Mesothelial cell of epicardium (in vitro differentiated cells): ENCODE measurements around the gene NSUN3. TPM values are rescaled to one million over a fixed set of nuclear protein-coding genes. Genes with fewer than 3 reads are reported as not detected.

Experiments
- DNase-seq, 2 experiments: peaks; one replicate each; pipeline ENCODE4 v3.0.0; 2021; ENCODE audit warnings: low spot score in 2 of 2; ENCODE audit not compliant: unreplicated experiment in 2 of 2
- H3K27ac Mint-ChIP-seq: 2 replicates; pipeline ENCODE4 v1.8.0; 2021; ENCODE audit warnings: mixed read lengths
- H3K27me3 Mint-ChIP-seq: 2 replicates; pipeline ENCODE4 v1.8.0; 2021; ENCODE audit warnings: low read depth, mixed read lengths
- H3K36me3 Mint-ChIP-seq: 2 replicates; pipeline ENCODE4 v1.8.0; 2021; ENCODE audit warnings: mixed read lengths
- H3K4me1 Mint-ChIP-seq: 2 replicates; pipeline ENCODE4 v1.8.0; 2021; ENCODE audit warnings: mixed read lengths
- H3K4me3 Mint-ChIP-seq: 2 replicates; pipeline ENCODE4 v1.8.0; 2021; ENCODE audit warnings: mild to moderate bottlenecking, moderate library complexity, mixed read lengths
- H3K9me3 Mint-ChIP-seq: 2 replicates; pipeline ENCODE4 v1.8.0; 2021; ENCODE audit warnings: mixed read lengths
- total RNA-seq: library from RNA; stranded (reverse); gene quantifications from 3 replicates; pipeline ENCODE4 v1.2.1, GENCODE V29; 2021
- TF ChIP-seq, protein P1 (sequence below): fragments of 200-600 bp; sonication (generic); IDR thresholded peaks from one replicate; pipeline ENCODE4 v1.5.0; 2021; ENCODE audit warnings: antibody characterized with exemption; ENCODE audit not compliant: unreplicated experiment

Gene NSUN3
- total RNA-seq, 1 donor from 2014 or later, result 16.8 TPM

DNA sequence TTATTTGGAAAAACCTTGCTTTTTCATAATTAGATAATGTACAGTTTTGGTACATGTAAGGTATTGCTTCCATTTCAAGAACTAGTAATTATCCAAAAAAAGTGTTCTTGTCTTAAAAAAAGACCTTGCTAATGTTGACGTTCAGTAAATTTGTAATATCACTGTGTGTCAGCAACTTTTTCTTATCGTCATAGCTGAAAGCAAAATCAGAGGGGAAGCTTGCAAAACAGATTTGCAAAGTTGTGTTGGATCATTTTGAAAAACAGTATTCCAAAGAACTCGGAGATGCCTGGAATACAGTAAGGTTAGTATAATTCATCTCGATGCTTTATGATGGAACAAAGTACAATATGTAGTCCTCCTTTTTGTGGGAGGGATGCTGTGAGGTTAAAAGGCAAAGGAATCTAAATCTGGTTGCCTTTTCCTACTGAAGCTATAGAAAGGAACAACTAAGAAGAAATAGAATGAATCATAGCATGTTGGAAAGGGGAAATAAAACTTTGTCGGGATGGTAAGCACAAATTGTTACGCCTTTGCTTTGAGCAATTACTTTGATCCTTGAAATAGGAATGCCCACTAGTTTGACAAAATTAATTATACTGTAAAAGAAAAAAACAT is 1.5 kb downstream of the NSUN3 start:
- H3K36me3 Mint-ChIP-seq, result peaks cover 21% of the 10 kb centered on the region
- peak overlapping the region; percentile 100 for H3K27ac Mint-ChIP-seq
- peaks cover 31% of the 10 kb centered on the region for H3K4me1 Mint-ChIP-seq
- H3K4me3 Mint-ChIP-seq, result peak overlapping the region; percentile 97
- TF ChIP-seq, protein P1, sequence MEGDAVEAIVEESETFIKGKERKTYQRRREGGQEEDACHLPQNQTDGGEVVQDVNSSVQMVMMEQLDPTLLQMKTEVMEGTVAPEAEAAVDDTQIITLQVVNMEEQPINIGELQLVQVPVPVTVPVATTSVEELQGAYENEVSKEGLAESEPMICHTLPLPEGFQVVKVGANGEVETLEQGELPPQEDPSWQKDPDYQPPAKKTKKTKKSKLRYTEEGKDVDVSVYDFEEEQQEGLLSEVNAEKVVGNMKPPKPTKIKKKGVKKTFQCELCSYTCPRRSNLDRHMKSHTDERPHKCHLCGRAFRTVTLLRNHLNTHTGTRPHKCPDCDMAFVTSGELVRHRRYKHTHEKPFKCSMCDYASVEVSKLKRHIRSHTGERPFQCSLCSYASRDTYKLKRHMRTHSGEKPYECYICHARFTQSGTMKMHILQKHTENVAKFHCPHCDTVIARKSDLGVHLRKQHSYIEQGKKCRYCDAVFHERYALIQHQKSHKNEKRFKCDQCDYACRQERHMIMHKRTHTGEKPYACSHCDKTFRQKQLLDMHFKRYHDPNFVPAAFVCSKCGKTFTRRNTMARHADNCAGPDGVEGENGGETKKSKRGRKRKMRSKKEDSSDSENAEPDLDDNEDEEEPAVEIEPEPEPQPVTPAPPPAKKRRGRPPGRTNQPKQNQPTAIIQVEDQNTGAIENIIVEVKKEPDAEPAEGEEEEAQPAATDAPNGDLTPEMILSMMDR, result no peak
- H3K27me3 Mint-ChIP-seq, result no peaks in the 10 kb centered on the region
- peaks cover 4% of the 10 kb centered on the region for H3K9me3 Mint-ChIP-seq
- DNase-seq, result no peak

GRCh38 chr3:94065122-94065521 is 2.3 kb downstream of the NSUN3 start:
- DNase-seq, result no peak
- Mint-ChIP-seq H3K4me1 (peaks cover 31% of the 10 kb centered on the region), H3K9me3 (peaks cover 4% of the 10 kb centered on the region), H3K27ac (no peak overlapping the region), H3K36me3 (peaks cover 20% of the 10 kb centered on the region), H3K4me3 (no peak overlapping the region), H3K27me3 (no peaks in the 10 kb centered on the region)
- TF ChIP-seq, protein P1, result no peak

DNA sequence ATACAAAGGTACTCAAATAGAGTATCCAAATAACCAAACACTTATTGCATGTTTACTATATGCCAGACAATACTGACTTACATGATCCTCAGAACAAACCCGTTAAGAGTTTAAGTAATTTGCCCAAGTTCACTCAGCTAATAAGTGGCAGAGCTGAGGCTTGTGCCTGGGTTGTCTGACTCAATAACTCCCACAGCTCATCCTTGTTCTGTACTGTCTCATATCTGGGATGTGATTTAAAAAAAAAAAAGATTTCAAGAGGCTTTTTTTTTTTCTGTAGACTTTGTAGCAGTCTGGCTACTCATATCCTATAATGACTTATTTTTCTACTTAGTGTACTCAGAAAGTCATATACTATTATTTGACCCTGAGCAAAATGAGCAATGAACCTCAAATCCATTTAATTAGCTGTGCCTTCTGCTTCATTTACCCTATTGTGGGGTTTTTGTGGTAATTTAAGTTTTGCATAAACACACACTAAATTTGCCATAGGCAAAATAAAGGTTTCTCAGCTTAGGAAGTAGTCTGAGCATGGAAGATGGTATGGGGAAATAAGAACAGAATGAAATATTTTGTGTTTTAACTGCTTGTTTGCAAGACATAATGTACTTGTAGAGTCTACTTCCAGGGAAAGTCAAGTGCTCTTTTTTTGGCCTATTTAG is 3.1 kb downstream of the NSUN3 start:
- no peak overlapping the region for H3K27ac Mint-ChIP-seq
- H3K36me3 Mint-ChIP-seq, result peaks cover 14% of the 10 kb centered on the region
- no peaks in the 10 kb centered on the region for H3K27me3 Mint-ChIP-seq
- peaks cover 4% of the 10 kb centered on the region for H3K9me3 Mint-ChIP-seq
- peaks cover 31% of the 10 kb centered on the region for H3K4me1 Mint-ChIP-seq
- H3K4me3 Mint-ChIP-seq, result no peak overlapping the region
- TF ChIP-seq, protein P1, result no peak
- DNase-seq, result no peak

DNA sequence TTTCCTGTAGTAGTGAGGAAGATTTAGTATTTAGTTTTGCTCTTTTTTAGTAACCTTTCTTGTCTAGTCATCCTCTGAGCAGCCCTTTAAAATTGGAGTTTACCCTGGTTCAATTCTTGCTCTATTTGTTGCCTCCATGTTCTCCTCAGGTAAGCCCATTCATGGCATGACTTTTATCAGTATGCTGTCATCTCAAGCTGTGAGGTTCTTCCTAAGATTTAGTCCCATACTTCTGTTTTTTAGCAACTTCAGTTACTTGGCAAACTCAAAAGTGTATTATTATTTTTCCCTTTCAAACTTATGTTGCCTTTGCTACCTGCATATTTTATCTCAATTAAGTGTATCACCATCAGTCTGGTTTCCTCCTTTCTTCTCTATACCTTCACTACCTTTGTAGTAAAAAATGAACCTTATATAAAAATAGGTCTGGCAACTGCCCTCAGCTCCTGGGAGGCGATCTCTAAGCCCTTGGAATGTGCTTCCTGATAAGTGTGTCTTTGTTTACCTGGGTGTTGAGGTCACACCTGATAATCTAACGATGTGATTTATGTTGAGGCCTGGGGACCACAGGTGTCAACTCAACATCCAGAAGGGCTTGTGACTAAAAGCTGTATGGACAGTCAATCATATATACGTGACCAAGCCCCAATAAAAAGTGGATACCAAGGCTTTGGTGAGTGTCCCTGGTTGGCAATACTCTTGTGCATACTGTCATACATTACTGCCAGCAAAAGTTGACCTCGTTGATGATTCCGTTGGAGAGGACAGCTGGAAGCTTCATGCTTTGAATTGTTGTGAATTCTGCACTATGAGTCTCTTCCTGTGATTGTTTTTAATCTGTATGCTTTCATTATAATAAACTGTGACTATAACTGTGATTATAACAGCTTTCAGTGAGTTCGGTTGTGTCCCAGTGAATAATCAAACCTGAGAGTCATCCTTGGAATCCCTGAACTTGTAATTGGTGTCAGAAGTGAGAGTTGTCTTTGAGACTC is 3.9 kb downstream of the NSUN3 start:
- TF ChIP-seq, protein P1, result no peak
- H3K4me1 Mint-ChIP-seq, result peaks cover 31% of the 10 kb centered on the region
- no peak overlapping the region for H3K4me3 Mint-ChIP-seq
- no peak overlapping the region for H3K27ac Mint-ChIP-seq
- DNase-seq, result no peak
- no peaks in the 10 kb centered on the region for H3K27me3 Mint-ChIP-seq
- peaks cover 14% of the 10 kb centered on the region for H3K36me3 Mint-ChIP-seq
- peaks cover 4% of the 10 kb centered on the region for H3K9me3 Mint-ChIP-seq

DNA sequence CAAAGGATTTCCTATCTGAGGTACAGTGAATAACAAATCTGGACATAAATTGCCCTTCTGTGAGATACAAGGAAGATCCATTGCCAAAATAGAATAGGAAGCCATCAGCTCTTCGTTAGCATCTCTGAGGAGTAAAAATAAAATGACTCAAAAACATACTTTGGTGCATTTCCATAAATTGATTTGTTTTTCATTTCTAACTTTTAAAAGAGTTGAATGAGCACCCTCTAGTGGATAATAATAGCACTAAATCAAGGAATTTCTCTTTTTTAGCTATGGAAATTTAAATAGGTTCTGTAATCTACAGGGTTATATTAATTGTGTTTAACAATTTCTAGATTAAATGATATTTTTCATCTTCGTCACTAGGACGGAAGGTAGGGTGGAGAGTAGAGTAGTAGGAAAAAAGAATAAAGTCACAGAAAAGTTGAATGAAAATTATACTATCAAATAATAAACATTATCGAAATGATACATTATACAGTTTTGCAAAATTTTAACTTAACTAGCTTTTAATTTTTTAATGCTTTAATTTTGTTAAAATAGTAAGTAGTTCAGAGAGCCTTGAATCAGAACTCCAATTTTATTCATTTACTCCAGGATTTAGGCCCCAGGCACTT is 6.4 kb downstream of the NSUN3 start:
- TF ChIP-seq, protein P1, result peak; percentile 74
- Mint-ChIP-seq H3K4me3 (no peak overlapping the region), H3K4me1 (peaks cover 12% of the 10 kb centered on the region), H3K36me3 (peaks cover 35% of the 10 kb centered on the region), H3K27ac (no peak overlapping the region), H3K27me3 (no peaks in the 10 kb centered on the region), H3K9me3 (peaks cover 15% of the 10 kb centered on the region)
- no peak for DNase-seq
